HL-60/S4 treated with phorbol 12-myristate 13-acetate at 8.2 ng/mL for 4 days and 3 days (cell line): ENCODE results near the gene AP1S3.
"Not testable (repeated sequence)": the region's sequence is repeated elsewhere in the genome, so short reads cannot be mapped to it uniquely, and the experiment has no call there.

Experiments used
- in situ Hi-C: fragments of 300-500 bp; cut with MboI; formaldehyde crosslinking; loops from 2 replicates; pipeline ENCODE4 v1.15.0; 2022; ENCODE audit warnings: low sequenced_read_pairs

AP1S3 gene

DNA sequence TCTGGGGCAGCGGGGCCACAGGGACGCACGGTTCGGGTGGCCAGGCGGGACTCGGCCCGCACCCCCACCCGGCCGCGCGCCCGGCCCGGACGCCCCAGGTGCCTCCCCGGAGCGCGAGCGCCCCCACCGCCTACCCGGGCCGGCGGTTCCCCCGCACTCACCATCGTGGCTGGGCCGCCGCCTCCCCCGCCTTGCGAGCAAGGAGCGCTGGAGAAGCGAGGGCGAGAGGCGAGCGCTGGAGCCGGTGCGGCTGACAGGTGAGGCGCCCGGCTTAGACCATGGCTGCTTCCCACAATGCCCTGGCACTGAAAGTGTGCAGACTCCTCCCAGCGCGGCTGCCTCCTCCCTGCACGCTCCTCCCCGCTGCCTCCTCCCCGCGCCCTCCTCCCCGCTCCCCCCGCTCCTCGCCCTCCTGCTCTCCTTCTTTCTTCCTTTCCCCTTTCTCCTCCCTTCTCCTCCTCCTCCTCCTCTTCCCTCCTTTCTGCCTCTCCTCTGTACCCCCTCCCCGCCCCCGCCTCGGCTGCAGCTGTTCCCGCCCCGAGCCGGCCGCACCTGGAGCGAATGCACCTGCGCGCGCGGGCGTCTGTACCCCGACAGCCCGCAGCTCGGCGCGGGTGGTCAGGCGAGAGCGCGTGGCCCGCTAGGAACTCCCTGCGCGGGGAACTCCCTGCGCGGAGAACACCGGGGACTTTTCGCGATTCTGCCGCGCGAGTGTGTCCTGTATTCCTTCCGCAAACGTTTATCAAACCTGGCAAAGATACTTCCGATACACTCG, at the start of gene AP1S3:
Gene AP1S3 (minus strand): TSS at position 296 of the 775 bp plus-strand sequence. CDS start 132 bp downstream, at position 164.
- in situ Hi-C loops: no loop called here

DNA sequence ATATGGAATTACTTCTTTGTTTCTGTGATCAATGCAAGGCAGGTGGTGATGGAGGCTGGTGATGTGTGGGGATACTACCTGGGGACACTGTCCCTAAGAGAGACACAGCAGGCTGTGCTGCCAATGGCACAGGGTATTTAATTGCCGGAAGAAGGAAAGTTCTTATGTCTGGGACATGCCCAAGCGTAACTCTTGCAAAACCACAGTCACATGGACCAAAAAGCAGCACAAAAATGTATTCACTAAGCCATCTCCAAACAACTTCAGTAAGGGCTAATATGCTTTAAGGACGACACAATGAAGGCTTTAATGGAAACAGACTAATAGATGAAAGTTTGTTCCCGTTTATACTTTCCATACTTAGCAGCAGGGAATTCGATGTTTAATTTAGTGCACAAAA, 49.7 kb upstream of the AP1S3 start:
- in situ Hi-C loops: no loop called here

DNA sequence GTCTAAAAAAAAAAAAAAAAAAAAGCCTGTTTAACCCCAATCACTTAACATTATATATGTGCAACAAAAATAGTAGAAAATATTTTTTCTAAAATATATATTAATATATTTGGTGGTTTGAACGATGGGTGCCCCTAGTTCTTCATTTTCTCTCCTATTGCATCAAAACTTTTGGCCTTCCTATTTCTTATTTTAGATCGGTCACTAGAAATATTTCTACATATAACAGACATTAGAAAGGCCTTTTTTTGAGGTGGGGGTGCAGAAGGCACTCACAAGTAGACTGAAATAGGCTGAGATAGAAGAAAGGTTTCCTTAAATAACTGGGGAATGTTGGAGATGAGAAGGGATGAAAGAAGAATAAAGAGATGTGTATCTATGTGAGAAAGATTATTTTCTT, 49.3 kb upstream of the AP1S3 start:
- in situ Hi-C loops: no loop called here

DNA sequence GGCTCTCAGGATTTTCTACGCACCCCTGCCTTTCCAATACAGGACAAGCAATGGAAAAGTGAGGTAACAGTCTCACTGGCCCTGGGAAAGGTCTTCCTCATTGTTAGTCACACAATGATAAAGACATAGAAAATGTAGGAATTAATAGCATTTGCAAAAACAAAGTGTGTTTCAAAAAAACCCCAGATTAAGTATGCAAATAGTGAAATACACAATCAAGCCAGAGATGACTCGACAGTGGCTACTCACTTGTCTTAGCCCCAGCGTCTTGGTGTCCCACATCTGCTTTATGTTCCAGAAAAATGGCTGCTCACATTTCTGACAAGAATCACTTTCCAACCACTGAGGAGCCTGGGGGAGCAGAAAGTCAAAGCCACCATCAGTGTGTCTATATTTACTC, 47.0 kb upstream of the AP1S3 start:
- in situ Hi-C loops: no loop called here

DNA sequence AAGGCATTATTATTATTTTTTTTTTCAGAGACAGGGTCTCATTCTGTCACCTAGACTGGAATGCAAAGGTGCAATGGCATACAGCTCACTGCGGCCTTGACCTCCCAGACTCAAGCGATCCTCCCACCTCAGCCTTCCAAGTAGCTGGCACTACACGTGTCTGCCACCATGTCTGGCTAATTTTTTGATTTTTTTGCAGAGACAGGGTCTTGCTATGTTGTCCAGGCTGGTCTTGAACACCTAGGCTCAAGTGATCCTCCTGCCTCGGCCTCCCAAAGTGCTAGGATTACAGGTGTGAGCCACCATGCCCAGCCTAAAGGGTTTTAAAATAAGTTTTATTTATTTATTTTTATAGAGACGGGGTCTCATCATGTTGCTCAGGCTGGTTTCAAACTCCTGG, 45.3 kb upstream of the AP1S3 start:
- in situ Hi-C loops: no loop called here

DNA sequence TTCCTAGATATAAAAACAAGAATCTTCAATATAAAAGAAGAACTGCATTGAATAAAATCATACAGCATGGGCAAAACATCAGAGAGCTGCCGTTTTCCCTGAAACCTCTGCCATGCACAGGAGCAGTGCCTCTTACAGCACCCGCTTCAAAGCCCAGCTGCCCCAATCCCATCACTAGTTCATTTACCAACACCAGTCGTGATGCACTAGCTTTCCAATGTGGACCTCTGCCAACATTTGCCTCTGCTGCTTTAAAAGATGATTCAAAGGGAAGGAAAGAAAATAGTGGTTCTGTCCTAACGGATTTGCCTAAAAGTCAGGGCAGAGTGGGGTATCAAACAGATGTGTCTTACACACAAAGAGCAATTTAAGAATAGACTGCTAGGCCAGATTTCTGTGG, 43.4 kb upstream of the AP1S3 start:
- in situ Hi-C loops: no loop called here

DNA sequence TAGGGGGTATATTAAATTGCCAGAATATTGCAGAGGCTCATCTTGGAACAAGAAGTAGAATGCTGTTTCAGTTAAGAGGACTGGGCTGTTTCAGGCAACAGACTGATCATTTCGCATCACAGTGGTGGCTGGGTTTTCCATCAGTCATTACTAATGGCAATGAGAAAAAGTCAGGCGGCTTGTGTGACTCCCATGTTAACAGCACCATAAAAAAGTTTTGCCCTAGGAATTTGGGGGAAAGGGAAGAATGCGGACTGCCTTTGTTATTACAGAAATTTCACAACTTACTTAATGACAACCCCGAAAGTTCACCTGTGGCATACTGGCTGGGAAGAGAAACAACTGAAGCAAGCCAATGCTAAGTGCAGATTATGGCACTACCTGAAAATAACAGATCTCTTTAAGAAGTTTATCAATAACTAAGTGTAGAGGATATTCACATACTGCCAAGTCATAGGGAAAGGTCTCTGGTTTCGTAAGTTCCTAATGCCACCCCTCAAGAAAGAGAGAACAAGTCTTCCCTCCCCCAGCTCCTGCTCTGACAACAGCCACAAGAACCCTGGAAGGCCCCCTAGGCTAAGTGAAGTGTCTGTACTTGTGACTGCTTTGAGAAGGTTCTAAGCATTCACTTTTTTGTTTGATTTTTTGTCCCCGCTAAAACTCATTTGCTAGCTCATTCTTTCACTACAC, 40.5 kb upstream of the AP1S3 start:
- in situ Hi-C loops: no loop called here

DNA sequence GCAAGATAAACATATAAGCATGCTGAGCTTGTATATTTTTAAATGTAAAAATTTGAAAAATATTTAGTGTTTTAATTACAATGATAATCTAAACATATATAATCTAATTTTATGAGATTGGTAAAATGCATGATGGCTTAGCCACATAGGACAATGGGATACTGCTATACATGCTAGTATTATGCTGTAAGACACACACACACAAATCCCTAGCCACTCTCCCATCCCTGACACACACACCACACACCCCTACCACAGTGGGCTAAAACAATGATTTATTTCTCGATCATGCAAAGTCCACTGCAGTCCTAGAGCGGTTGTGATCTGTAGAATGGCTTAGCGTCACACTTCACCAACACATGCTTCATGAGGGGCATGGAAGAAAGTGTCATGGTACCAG, 36.3 kb upstream of the AP1S3 start:
- in situ Hi-C loops: no loop called here

DNA sequence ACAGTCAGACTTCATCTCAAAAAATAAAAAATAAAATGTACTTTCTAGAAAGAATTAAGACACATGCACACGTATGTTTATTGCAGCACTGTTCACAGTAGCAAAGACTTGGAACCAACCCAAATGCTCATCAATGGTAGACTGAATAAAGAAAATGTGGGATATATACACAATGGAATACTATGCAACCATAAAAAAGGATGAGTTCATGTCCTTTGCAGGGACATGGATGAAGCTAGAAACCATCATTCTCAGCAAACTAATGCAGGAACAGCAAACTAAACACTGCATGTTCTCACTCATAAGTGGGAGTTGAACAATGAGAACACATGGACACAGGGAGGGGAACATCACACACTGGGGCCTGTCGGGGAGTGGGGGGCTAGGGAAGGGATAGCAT, 35.4 kb upstream of the AP1S3 start:
- in situ Hi-C loops: not testable (repeated sequence)

DNA sequence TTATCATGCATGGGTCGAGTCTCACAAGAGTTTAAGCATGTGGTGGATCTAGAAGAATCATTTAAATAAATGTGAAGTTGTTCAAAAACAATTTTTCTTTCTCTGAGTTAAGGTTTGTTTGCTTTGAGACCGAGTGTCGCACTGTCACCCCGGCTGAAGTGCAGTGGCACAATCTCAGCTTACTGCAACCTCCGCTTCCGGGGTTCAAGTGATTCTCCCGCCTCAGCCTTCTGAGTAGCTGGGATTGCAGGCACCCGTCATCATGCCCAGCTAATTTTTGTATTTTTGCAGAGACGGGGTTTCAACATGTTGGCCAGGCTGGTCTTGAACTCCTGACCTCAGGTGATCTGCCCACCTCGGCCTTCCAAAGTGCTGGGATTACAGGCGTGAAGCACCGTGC, 34.3 kb upstream of the AP1S3 start:
- in situ Hi-C loops: not testable (repeated sequence)

DNA sequence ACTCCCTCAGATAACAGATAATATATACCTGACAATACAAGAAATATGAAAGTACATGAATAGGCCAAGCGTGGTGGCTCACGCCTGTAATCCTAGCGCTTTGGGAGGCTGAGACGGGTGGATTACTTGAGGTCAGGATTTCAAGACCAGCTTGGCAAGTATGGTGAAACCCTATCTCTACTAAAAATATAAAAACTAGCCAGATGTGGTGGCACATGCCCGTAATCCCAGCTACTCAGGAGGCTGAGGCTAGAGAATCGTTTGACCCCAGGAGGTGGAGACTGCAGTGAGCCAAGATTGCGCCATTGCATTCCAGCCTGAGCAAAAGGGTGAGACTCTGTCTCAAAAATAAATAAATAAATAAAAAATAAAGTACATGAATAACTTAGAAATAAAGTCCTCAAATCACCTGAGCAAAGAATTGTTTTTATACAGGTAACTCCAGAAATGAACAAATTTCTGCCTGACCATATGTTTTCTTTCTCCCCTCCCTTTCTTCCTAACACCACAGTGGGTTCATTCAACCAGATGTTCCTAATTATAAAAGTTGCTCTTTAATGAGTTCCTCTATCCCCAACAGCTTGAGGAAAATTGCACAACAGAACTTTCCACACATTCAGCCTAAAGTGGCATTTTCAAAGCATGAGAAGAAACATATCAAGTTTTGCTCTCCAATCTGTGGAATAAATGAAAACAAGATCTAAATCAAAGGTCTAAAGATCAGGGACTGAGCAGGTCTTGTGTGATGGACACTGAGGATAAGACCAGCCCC, 33.6 kb upstream of the AP1S3 start:
- in situ Hi-C loops: no loop called here

DNA sequence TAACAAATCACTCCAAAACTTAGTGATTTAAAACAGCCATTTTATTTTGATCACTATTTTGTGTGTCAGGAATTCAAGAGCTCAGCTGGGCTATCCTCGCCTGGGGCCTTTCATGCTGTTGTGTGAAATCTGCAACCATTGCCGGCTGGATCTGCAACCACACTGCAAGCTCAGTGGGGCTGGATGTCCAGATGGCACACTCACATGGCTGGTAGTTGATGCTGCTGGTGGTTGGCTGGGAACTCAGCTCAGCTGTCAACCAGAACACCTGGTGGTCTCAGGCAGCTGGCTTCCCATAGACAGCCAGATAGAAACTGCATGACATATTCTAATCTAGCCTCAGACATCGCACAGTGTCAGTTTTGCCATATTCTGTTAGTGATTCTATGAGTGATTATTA, 30.6 kb upstream of the AP1S3 start:
- in situ Hi-C loops: no loop called here

DNA sequence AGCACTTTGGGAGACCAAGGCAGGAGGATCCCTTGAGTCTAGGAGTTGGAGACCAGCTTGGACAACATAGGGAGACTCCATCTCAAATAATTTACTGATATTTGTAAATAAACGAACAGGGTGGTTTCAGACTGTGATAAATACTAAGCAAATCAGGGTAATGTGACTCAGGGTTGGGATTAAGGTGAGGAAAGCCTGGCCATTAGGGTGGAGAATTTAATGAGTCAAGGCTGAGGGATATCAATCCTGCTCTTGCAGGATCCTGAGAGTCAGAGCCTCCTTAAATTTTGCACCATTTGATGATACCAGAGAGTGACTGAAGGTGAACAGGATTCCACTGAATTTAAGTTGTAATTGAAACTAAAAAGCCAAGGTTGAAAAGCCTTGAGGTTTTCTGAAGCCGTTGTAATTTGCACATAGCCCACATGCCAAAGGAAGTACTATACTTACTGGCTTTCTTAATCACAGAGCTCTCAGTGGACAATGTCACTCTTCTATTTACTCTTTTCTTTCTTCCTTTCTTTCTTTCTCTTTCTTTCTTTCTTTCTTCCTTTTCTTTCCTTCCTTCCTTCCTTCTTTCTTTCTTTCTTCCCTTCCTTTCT, 28.6 kb upstream of the AP1S3 start:
- in situ Hi-C loops: no loop called here

DNA sequence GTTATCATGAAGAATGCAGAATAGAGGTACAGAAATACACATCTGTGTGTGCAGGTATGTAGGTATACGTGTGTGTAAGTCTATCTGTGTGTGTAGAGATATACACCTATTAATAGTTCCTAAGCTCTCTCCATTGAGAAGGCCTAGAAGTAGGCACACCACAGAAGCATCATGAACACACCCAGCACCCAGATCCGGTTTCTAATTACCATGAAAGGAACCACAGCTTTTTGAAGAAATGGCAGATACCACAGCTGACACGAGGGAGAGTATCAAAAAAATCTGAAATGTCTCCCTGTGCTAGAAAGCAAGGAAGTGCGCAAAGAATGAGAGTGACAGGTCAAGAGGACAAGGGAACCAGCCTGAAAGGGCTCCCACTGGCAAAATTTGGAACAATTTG, 27.7 kb upstream of the AP1S3 start:
- in situ Hi-C loops: no loop called here

DNA sequence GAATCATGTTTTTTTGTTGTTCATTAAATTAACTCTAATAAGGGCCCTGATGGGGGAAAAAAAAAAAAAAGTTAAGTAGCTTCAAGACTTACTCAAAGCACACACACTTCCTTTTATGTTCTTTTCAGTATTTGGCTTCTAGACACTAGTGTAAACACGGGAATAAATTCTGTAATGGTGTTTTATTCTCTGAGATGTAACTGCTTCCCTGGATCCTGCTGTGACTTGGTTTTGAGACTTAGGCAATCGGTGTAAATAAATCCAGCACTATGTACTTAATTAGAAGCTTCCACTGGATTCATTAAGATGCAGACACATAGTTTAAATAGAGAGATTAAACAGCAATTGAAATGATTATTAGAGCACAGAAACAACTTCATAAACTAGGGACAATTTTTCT, 26.1 kb upstream of the AP1S3 start:
- in situ Hi-C loops: no loop called here

DNA sequence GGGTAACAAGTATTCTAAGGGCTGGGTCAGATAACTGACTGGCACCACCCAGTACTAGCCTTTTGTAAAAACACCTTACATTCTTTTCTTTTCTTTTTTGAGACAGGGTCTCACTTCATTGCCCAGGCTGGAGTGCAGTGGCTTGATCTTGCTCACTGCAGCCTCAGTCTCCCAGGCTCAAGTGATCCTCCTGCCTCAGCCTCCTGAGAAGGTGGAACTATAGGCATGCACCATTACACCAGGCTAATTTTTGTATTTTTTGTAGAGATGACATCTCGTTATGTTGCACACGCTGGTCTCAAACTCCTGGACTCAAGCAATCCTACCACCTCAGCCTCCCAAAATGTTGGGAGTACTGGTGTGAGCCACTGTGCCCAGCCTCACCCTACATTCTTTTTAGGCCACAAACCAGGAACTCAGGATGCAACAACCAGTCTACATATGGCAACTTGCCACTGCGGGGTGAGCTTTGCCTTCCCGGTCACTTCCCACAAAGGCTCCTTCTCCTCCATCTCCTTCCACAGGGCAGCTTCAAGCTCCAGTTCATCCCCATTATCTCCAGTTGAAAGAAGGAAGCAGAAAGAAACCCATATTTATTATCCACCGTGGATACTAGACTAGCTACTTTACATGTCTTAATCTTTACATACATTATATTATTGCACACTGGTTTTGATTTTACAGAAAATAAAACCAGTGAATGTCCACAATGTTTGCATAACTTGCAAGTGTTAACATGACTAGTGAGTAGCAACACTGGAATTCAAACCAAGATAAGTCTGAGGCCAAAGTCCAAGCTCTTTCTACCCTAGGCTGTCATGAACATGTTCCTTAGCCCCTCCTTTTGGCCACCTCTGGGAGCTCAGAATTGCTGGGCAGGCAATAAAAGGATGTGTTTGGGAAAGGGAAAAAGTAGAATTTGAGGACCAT, 23.7 kb upstream of the AP1S3 start:
- in situ Hi-C loops: no loop called here

DNA sequence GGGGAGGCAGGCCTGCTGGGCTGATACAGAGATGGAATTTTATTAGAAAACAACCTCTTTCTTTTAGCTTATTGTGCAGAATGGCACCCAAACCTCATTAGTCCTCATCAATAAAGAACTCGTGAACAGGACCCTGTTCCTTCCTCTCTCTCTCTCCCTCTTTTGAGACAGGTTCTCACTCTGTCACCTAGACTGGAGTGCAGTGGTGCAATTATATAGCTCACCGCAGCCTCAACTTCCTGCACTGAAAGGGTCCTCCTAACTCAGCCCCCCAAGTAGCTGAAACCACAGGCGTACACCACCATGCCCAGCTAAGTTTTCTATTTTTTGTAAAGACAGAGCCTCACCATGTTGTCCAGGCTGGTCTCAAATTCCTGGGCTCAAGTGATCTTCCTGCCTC, 21.7 kb upstream of the AP1S3 start:
- in situ Hi-C loops: no loop called here

DNA sequence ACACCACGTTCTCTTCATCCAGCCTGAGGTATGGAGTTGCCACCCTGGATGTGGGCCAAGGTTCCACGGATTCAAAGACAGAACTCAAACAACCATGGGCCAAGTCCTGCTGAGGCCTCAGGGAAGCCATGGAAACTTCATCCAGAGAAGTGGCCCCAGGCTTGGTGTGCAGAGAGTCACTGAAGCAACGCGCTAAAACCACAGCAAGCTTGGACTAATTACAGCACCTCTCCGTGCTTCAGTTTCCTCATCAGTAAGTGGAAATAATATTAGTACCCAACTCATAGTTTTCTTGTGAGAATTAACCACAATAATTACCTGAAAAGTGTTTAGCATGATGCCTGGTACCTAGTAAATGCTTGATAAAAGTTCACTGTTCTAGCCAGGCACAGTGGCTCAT, 19.2 kb upstream of the AP1S3 start:
- in situ Hi-C loops: no loop called here

DNA sequence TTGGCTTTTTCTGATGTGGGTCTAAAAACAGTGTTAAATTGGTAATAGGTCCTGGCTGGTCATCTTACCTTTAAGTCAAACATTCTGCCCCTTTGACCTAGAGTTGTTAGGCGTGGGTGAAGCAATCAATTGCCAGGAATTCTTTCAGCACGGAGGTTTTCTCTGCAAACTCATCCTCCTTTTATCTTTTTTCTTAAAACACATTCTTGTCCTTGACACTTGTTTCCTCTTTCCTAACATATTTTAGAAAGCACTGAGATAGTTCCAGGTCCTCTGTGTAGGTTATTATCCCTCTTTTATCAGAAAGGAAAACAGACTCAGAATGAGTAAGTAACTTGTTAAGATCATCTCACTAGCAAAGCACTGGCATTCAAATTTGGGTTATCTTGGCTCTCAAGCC, 18.6 kb upstream of the AP1S3 start:
- in situ Hi-C loops: no loop called here

DNA sequence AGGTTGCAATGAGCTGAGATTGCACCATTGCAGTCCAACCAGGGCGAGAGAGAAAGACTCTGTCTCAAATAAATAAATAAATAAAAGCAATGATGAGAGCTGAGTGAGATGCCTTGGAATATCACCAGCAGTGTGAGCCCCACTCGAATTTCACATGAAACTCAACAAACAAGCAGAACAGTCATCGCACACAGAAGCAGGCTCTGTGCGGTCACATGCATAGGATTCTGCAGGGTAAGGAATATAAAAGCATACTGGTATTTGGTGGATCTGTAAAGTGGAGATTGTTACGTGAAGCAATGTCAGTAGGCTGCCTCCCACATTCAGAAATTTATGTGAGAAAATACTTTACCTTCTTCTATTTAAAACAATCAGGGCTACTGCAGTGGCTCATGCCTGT, 18.0 kb upstream of the AP1S3 start:
- in situ Hi-C loops: no loop called here
